K562 (cell line): ENCODE measurements around the gene MTHFSD. TPM values are rescaled to one million over a fixed set of nuclear protein-coding genes. Genes with fewer than 3 reads are reported as not detected.

Source experiments
- CC2D1A ChIP-seq: fragments of 450-650 bp; IDR thresholded peaks from 2 replicates; pipeline ENCODE4 v1.6.1; 2017; ENCODE audit warnings: mild to moderate bottlenecking
- CTBP1 ChIP-seq: fragments of 450-650 bp; IDR thresholded peaks from 2 replicates; pipeline ENCODE4 v1.6.1; 2016; ENCODE audit warnings: borderline replicate concordance
- CXXC5 ChIP-seq: fragments of 250-450 bp; sonication (Bioruptor Pico); IDR thresholded peaks from 2 replicates; pipeline ENCODE4 v1.8.0; 2022; ENCODE audit warnings: inconsistent platforms, mild to moderate bottlenecking, moderate library complexity
- HDAC1 ChIP-seq, 2 experiments: fragments of 450-650 bp; IDR thresholded peaks; 2 replicates each; pipeline ENCODE4 v1.6.1; 2016 to 2017; ENCODE audit warnings: inconsistent platforms in 1 of 2, mild to moderate bottlenecking in 1 of 2, moderate library complexity in 1 of 2
- HDAC6 ChIP-seq: IDR thresholded peaks from 2 replicates; pipeline ENCODE4 v1.6.1; 2012; ENCODE audit warnings: low read depth, mild to moderate bottlenecking, control low read depth, inconsistent platforms, low read length, moderate library complexity
- L3MBTL2 ChIP-seq: fragments of 450-650 bp; IDR thresholded peaks from 2 replicates; pipeline ENCODE4 v1.6.1; 2016; ENCODE audit warnings: mild to moderate bottlenecking, moderate library complexity
- MCM2 ChIP-seq: fragments of 450-650 bp; IDR thresholded peaks from 2 replicates; pipeline ENCODE4 v1.6.1; 2017; ENCODE audit warnings: low read depth, mild to moderate bottlenecking
- POLR2B ChIP-seq: fragments of 450-650 bp; IDR thresholded peaks from 2 replicates; pipeline ENCODE4 v1.6.1; 2018; ENCODE audit warnings: low read depth; ENCODE audit not compliant: partially characterized antibody
- PREB ChIP-seq: sonication (generic); formaldehyde crosslinking; IDR thresholded peaks from 2 replicates; pipeline ENCODE4 v1.8.1; 2023; ENCODE audit warnings: mild to moderate bottlenecking, missing genetic modification reagents
- RAD21 ChIP-seq, 2 experiments: fragments of 250-450 bp in 1 of 2; fragments of 450-650 bp in 1 of 2; sonication (Bioruptor Pico) in 1 of 2; formaldehyde crosslinking in 1 of 2; IDR thresholded peaks in 1 of 2; conservative IDR thresholded peaks in 1 of 2; 2 replicates each; pipeline versions ENCODE4 v1.4.0 to v1.8.0; 2020 to 2022; ENCODE audit warnings: mild to moderate bottlenecking in 2 of 2, moderate library complexity in 1 of 2
- RB1 ChIP-seq: fragments of 450-650 bp; IDR thresholded peaks from 2 replicates; pipeline ENCODE4 v1.6.1; 2017; ENCODE audit warnings: low read depth, mild to moderate bottlenecking
- TBL1XR1 ChIP-seq, 2 experiments: IDR thresholded peaks; 2 replicates each; pipeline ENCODE4 v1.6.1; 2012; ENCODE audit warnings: improper control_type of control experiment in 2 of 2, low read length in 2 of 2, mild to moderate bottlenecking in 1 of 2
- THRA ChIP-seq: fragments of 450-650 bp; IDR thresholded peaks from 2 replicates; pipeline ENCODE4 v1.6.1; 2017; ENCODE audit warnings: mild to moderate bottlenecking, moderate library complexity
- ZNF354B ChIP-seq: fragments of 250-450 bp; sonication (Bioruptor Pico); IDR thresholded peaks from 2 replicates; pipeline ENCODE4 v1.4.0; 2020
- polyA plus RNA-seq, 8 experiments: library from polyadenylated mRNA; depleted of rRNA in 4 of 8; stranded (reverse) in 5 of 8; unstranded in 3 of 8; fragments of >200 nt; fragmentation: Nextera tagmentation in 2 of 8; fragmentation: Illumina TruSeq in 1 of 8; extraction: Ambion mirVana in 2 of 8; extraction: Trizol in 1 of 8; gene quantifications; 2 replicates each; pipeline versions ENCODE4 v1.2.1 to v1.2.3, GENCODE V29; 2011 to 2014; ENCODE audit warnings: inconsistent platforms in 1 of 8, missing spikeins in 1 of 8
- total RNA-seq, 7 experiments: library from RNA; depleted of rRNA in 6 of 7; stranded (reverse); fragments of >200 nt in 6 of 7; fragmentation: Illumina TruSeq in 2 of 7; extraction: Trizol in 2 of 7; gene quantifications; 2 replicates each; pipeline versions ENCODE4 v1.2.1 to v1.2.3, GENCODE V29; 2011 to 2021; ENCODE audit warnings: low replicate concordance in 1 of 7
- TF ChIP-seq, protein P1 (sequence below): fragments of 250-450 bp; sonication (Bioruptor Pico); IDR thresholded peaks from 2 replicates; pipeline ENCODE4 v1.5.0; 2021; ENCODE audit warnings: mild to moderate bottlenecking, moderate library complexity
- TF ChIP-seq, protein P2 (sequence below): sonication (generic); formaldehyde crosslinking; IDR thresholded peaks from 2 replicates; pipeline ENCODE4 v1.8.1; 2023; ENCODE audit warnings: mild to moderate bottlenecking, missing genetic modification reagents
- TF ChIP-seq, protein P3 (sequence below): fragments of 200-800 bp; sonication (Bioruptor generic); IDR thresholded peaks from 2 replicates; pipeline ENCODE4 v1.6.1; 2017; ENCODE audit warnings: missing genetic modification characterization, missing compliant biosample characterization

Gene MTHFSD
- total and polyA plus RNA-seq, 9 of the 15 experiments (the other 6 are each of a cell fraction or from before 2014, with no cell fraction given), result 3.2 to 20.2 (median 12.0) TPM

- TF ChIP-seq RB1 (peak; percentile 90), CC2D1A (peak; percentile 71; the same call in 1 of the 2 replicates), CXXC5 (CRISPR knock-in tag) (peak; percentile 48; the same call in 1 of the 2 replicates), POLR2B (no peak), PREB (CRISPR knock-in tag) (no peak), L3MBTL2 (peak; percentile 40; the same call in 1 of the 2 replicates), CTBP1 (peak; percentile 54; the same call in 1 of the 2 replicates), HDAC1 (IDR thresholded peaks at IDR 0.05) (no peak), MCM2 (no peak), HDAC6 (no peak), THRA (no peak), ZNF354B (CRISPR knock-in tag) (no peak), TBL1XR1 (IDR thresholded peaks at IDR 0.05; ENCODE audit: low read length in 2 of 2) (no peak), RAD21 (CRISPR knock-in tag; conservative IDR thresholded peaks at IDR 0.05 in 1 of 2, IDR thresholded peaks at IDR 0.05 in 1 of 2) (peak; percentile 99 to 100)
- TF ChIP-seq, protein P1, sequence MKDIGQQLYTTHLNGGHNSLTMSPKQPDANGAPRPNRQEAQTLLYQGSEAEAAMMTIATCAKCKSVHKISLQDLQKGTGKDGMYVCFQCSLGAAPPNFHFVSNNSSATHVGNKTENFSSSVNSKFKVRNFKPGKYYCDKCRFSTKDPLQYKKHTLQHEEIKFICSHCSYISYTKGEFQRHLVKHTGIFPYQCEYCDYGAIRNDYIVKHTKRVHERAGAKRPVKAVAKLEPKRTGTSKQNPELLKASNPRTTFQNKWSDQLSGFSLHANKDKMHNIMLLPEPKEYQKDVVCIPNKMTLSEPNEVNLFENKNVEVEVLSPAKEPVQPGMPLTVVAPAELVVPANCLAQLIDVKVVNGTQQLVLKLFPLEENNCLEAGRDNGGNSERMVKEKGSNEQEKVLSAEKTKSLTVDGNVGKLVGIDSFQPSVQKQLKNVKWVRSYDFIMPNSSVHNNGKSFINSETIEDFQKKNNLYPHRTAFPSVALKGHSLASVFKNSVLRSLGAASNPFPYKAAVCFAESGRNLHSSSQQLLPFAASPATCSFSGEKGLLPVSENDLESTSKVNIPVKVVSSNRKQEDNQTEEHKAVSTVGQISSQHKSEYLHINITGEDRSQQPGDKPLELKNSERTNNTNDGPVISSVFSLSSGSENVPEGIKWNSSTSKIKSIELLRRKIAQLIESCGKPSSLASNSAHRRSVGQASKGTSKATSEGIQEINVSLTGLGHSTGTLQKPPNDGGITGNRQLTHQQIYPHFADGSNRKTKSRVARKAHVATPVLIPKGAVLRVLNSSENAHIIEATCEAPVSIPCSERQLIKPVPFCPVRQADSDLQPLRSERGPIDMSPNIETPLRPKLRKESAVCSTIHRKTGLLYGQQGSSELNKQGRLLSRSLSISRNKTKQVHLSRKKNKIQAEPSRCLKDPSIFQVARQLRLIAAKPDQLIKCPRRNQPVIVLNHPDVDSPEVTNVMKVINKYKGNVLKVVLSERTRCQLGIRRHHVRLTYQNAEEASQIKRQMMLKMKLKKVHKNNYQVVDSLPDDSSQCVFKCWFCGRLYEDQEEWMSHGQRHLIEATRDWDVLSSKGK, result no peak
- TF ChIP-seq, protein P2, sequence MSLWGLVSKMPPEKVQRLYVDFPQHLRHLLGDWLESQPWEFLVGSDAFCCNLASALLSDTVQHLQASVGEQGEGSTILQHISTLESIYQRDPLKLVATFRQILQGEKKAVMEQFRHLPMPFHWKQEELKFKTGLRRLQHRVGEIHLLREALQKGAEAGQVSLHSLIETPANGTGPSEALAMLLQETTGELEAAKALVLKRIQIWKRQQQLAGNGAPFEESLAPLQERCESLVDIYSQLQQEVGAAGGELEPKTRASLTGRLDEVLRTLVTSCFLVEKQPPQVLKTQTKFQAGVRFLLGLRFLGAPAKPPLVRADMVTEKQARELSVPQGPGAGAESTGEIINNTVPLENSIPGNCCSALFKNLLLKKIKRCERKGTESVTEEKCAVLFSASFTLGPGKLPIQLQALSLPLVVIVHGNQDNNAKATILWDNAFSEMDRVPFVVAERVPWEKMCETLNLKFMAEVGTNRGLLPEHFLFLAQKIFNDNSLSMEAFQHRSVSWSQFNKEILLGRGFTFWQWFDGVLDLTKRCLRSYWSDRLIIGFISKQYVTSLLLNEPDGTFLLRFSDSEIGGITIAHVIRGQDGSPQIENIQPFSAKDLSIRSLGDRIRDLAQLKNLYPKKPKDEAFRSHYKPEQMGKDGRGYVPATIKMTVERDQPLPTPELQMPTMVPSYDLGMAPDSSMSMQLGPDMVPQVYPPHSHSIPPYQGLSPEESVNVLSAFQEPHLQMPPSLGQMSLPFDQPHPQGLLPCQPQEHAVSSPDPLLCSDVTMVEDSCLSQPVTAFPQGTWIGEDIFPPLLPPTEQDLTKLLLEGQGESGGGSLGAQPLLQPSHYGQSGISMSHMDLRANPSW (CRISPR knock-in tag), result 0 out of 2 replicates have a peak, but pooled peaks have one; percentile 47
- TF ChIP-seq, protein P3, sequence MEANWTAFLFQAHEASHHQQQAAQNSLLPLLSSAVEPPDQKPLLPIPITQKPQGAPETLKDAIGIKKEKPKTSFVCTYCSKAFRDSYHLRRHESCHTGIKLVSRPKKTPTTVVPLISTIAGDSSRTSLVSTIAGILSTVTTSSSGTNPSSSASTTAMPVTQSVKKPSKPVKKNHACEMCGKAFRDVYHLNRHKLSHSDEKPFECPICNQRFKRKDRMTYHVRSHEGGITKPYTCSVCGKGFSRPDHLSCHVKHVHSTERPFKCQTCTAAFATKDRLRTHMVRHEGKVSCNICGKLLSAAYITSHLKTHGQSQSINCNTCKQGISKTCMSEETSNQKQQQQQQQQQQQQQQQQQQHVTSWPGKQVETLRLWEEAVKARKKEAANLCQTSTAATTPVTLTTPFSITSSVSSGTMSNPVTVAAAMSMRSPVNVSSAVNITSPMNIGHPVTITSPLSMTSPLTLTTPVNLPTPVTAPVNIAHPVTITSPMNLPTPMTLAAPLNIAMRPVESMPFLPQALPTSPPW (CRISPR knock-in tag), result peak; percentile 56
Observed at GRCh38 chr16:86563469-86564345, 8.7 kb upstream of the MTHFSD start (continued).
